ENCODE results near the gene LCN2. TPM values are rescaled to one million over a fixed set of nuclear protein-coding genes. Genes with fewer than 3 reads are reported as not detected.
A peak's percentile ranks its signal among the peaks of the same experiment; 100 is the strongest.

The LCN2 gene
- total and polyA plus RNA-seq, 2 experiments from 2014 or later, result 2.0 TPM; not detected in 1

GRCh38 chr9:128149951-128150593, 819 bp downstream of the LCN2 start:
- no peak for ATAC-seq
- H3K4me1 Mint-ChIP-seq, result peaks cover 10% of the 10 kb centered on the region
- Histone ChIP-seq H4K20me1 (replicated peaks; ENCODE audit: insufficient read depth) (no peaks in the 10 kb centered on the region), H3F3A (replicated peaks; ENCODE audit: low read depth) (no peaks in the 10 kb centered on the region), H3K27ac (ENCODE audit: low read depth) (no peak overlapping the region), H3K36me3 (ENCODE audit: insufficient read depth) (no peaks in the 10 kb centered on the region), H3K4me1 (ENCODE audit: insufficient read depth) (peaks cover 3% of the 10 kb centered on the region), H3K4me3 (peak overlapping the region; percentile 41; the same call in 1 of the 2 replicates), H2AFZ (peak overlapping the region; percentile 96), H3K4me2 (peak overlapping the region; percentile 68), H3K27me3 (ENCODE audit: insufficient read depth) (no peaks in the 10 kb centered on the region), H3K79me2 (replicated peaks; ENCODE audit: insufficient read depth) (no peaks in the 10 kb centered on the region), H3K9me2 (ENCODE audit: insufficient read depth) (no peaks in the 10 kb centered on the region)
- H3K27ac Mint-ChIP-seq, result no peak overlapping the region
- no peaks in the 10 kb centered on the region for H3K9me3 Mint-ChIP-seq
- TF ChIP-seq ZNF331 (CRISPR knock-in tag; IDR thresholded peaks at IDR 0.05; ENCODE audit: low read depth) (no peak), JUNB (IDR thresholded peaks at IDR 0.05; ENCODE audit: unreplicated experiment) (no peak), STAT1 (IDR thresholded peaks at IDR 0.05; ENCODE audit: unreplicated experiment) (no peak), ETS1 (IDR thresholded peaks at IDR 0.05) (no peak), REST (IDR thresholded peaks at IDR 0.05; ENCODE audit: unreplicated experiment) (no peak), ZNF114 (CRISPR knock-in tag; IDR thresholded peaks at IDR 0.05) (no peak), ZNF462 (CRISPR knock-in tag; IDR thresholded peaks at IDR 0.05) (no peak), CTCF (conservative IDR thresholded peaks at IDR 0.05; ENCODE audit: low read depth in 2 of 2) (no peak)
- H3K27me3 Mint-ChIP-seq (ENCODE audit: insufficient read depth, low read depth, poor library complexity), result peaks cover 11% of the 10 kb centered on the region
- no peak overlapping the region for H3K4me3 Mint-ChIP-seq
- H3K36me3 Mint-ChIP-seq (ENCODE audit: low read depth), result no peaks in the 10 kb centered on the region
- no peak for DNase-seq (ENCODE audit: low spot score)

All from GM23338 (cell line).